A549 (cell line): Measurements from ENCODE around the gene CYP4F8. TPM values are rescaled to one million over a fixed set of nuclear protein-coding genes. Genes with fewer than 3 reads are reported as not detected.
"Not testable (repeated sequence)": the region's sequence is repeated elsewhere in the genome, so short reads cannot be mapped to it uniquely, and the experiment has no call there.

Experiments used
- ATAC-seq, 2 experiments: fragments of 200-7000 bp in 1 of 2; fragments of >200 bp in 1 of 2; cut with Nextera tagmentation in 1 of 2; cut with Tn5 transposase in 1 of 2; 3 replicates each; pipeline versions ENCODE4 v1.8.0 to v1.9.1; 2018 to 2020; ENCODE audit warnings: mild to moderate bottlenecking in 1 of 2, moderate library complexity in 1 of 2
- CTCF ChIA-PET: fragments of 300-600 bp; sonication (Branson Sonifier 250); formaldehyde crosslinking; extraction: SDS; loops from one replicate; lab custom pipeline; 2021; ENCODE audit warnings: antibody characterized with exemption, inconsistent platforms; lab: Yijun Ruan, JAX
- POLR2A ChIA-PET: fragments of 350-600 bp; formaldehyde crosslinking; extraction: SDS; loops from one replicate; lab custom pipeline; 2021; ENCODE audit warnings: antibody characterized with exemption, inconsistent platforms; lab: Yijun Ruan, JAX
- DNase-seq, 2 experiments: peaks; one replicate each; pipeline versions ENCODE4 v3.0.0 to v3.0.0-alpha.2; 2011 to 2016; ENCODE audit warnings: low read depth in 1 of 2, low spot score in 1 of 2
- FAIRE-seq: peaks from 2 replicates; lab custom pipeline; 2011; peaks lifted over from hg19 to GRCh38; lab: Jason Lieb, UNC
- H3K27ac ChIP-seq, 2 experiments: fragments of >200 bp; sonication (Bioruptor Twin); formaldehyde crosslinking; 3 replicates each; pipeline ENCODE4 v1.5.1; 2016 to 2017
- H3K4me1 ChIP-seq: fragments of >200 bp; sonication (Bioruptor Twin); formaldehyde crosslinking; 3 replicates; pipeline ENCODE4 v1.6.1; 2016
- H3K4me2 ChIP-seq: fragments of >200 bp; sonication (Bioruptor Twin); formaldehyde crosslinking; 3 replicates; pipeline ENCODE4 v1.6.1; 2016
- H3K4me3 ChIP-seq: fragments of >200 bp; sonication (Bioruptor Twin); formaldehyde crosslinking; 3 replicates; pipeline ENCODE4 v1.5.1; 2016
- H3K9me3 ChIP-seq: fragments of >200 bp; sonication (Bioruptor Twin); formaldehyde crosslinking; 3 replicates; pipeline ENCODE4 v1.6.1; 2016
- BHLHE40 ChIP-seq: IDR thresholded peaks from 2 replicates; pipeline ENCODE4 v1.6.1; 2012; ENCODE audit warnings: low read depth, low read length, inconsistent platforms
- CTCF ChIP-seq: fragments of >200 bp; sonication (Bioruptor Twin); formaldehyde crosslinking; IDR thresholded peaks from 3 replicates; pipeline ENCODE4 v1.5.1; 2016
- E2F6 ChIP-seq: IDR thresholded peaks from 2 replicates; pipeline ENCODE4 v1.6.1; 2012; ENCODE audit warnings: low read depth, borderline replicate concordance
- EP300 ChIP-seq, 2 experiments: fragments of >200 bp; sonication (Bioruptor Twin); formaldehyde crosslinking; IDR thresholded peaks; 2 replicates in 1 of 2; 3 replicates in 1 of 2; pipeline ENCODE4 v1.6.1; 2016 to 2017
- ESRRA ChIP-seq: fragments of 150-350 bp; IDR thresholded peaks from 2 replicates; pipeline ENCODE4 v1.6.1; 2014; ENCODE audit warnings: mild to moderate bottlenecking, low read length, borderline replicate concordance
- FOSB ChIP-seq: fragments of 250-450 bp; sonication (Bioruptor Pico); IDR thresholded peaks from 2 replicates; pipeline ENCODE4 v1.5.0; 2020; ENCODE audit warnings: mild to moderate bottlenecking, moderate library complexity
- FOXS1 ChIP-seq: fragments of 250-450 bp; sonication (Bioruptor Pico); IDR thresholded peaks from 2 replicates; pipeline ENCODE4 v1.5.0; 2020; ENCODE audit warnings: mild to moderate bottlenecking, moderate library complexity
- HDAC2 ChIP-seq: fragments of 200-600 bp; sonication (generic); IDR thresholded peaks from 2 replicates; pipeline ENCODE4 v1.6.1; 2016
- HES2 ChIP-seq: fragments of >200 bp; sonication (Bioruptor Twin); formaldehyde crosslinking; IDR thresholded peaks from 2 replicates; pipeline ENCODE4 v1.6.1; 2016
- HOXB5 ChIP-seq: fragments of 250-450 bp; sonication (Bioruptor Pico); IDR thresholded peaks from 2 replicates; pipeline ENCODE4 v1.5.0; 2020; ENCODE audit warnings: mild to moderate bottlenecking, moderate library complexity
- JUN ChIP-seq, 2 experiments: fragments of >200 bp; sonication (Bioruptor Twin); formaldehyde crosslinking; IDR thresholded peaks; 2 replicates in 1 of 2; 3 replicates in 1 of 2; pipeline ENCODE4 v1.6.1; 2016 to 2017
- KDM1A ChIP-seq: fragments of 200-600 bp; sonication (generic); IDR thresholded peaks from 2 replicates; pipeline ENCODE4 v1.6.1; 2016; ENCODE audit warnings: low read depth, mild to moderate bottlenecking
- KDM5A ChIP-seq: fragments of 200-600 bp; sonication (generic); IDR thresholded peaks from 2 replicates; pipeline ENCODE4 v1.6.1; 2016; ENCODE audit warnings: antibody characterized with exemption, mild to moderate bottlenecking
- MAFK ChIP-seq: fragments of 450-650 bp; IDR thresholded peaks from 2 replicates; pipeline ENCODE4 v1.6.1; 2014; ENCODE audit not compliant: partially characterized antibody
- MYC ChIP-seq: IDR thresholded peaks from 2 replicates; pipeline ENCODE4 v1.6.1; 2012; ENCODE audit warnings: mild to moderate bottlenecking, inconsistent platforms, low read length, improper control_type of control experiment, borderline replicate concordance
- NFE2L2 ChIP-seq: fragments of 150-350 bp; conservative IDR thresholded peaks from 2 replicates; pipeline ENCODE4 v1.6.1; 2014; ENCODE audit warnings: low read length
- NPAS2 ChIP-seq: fragments of 250-450 bp; sonication (Bioruptor Pico); IDR thresholded peaks from 2 replicates; pipeline ENCODE4 v1.8.0; 2022; ENCODE audit warnings: mild to moderate bottlenecking, moderate library complexity, borderline replicate concordance
- NR3C1 ChIP-seq: fragments of >200 bp; sonication (Bioruptor Twin); formaldehyde crosslinking; IDR thresholded peaks from 3 replicates; pipeline ENCODE4 v1.6.1; 2017
- PBX3 ChIP-seq: IDR thresholded peaks from 2 replicates; pipeline ENCODE4 v1.6.1; 2012
- RARB ChIP-seq: fragments of 250-450 bp; sonication (Bioruptor Pico); IDR thresholded peaks from 2 replicates; pipeline ENCODE4 v1.8.0; 2021; ENCODE audit warnings: mild to moderate bottlenecking, moderate library complexity
- RCOR1 ChIP-seq: fragments of 150-350 bp; IDR thresholded peaks from 2 replicates; pipeline ENCODE4 v1.6.1; 2014; ENCODE audit warnings: antibody characterized with exemption, low read length, low read depth
- SREBF2 ChIP-seq: fragments of 450-650 bp; IDR thresholded peaks from 2 replicates; pipeline ENCODE4 v1.6.1; 2014; ENCODE audit warnings: mild to moderate bottlenecking, moderate library complexity
- TFCP2L1 ChIP-seq: fragments of 250-450 bp; sonication (Bioruptor Pico); IDR thresholded peaks from 2 replicates; pipeline ENCODE4 v1.5.0; 2021; ENCODE audit warnings: mild to moderate bottlenecking
- ZFP36 ChIP-seq: fragments of 450-650 bp; IDR thresholded peaks from 2 replicates; pipeline ENCODE4 v1.6.1; 2014; ENCODE audit warnings: borderline replicate concordance; ENCODE audit not compliant: partially characterized antibody
- ZNF302 ChIP-seq: fragments of 250-450 bp; sonication (Bioruptor Pico); IDR thresholded peaks from 2 replicates; pipeline ENCODE4 v1.9.0; 2021; ENCODE audit warnings: inconsistent platforms, mild to moderate bottlenecking, moderate library complexity
- ZSCAN20 ChIP-seq: fragments of 250-450 bp; sonication (Bioruptor Pico); IDR thresholded peaks from 2 replicates; pipeline ENCODE4 v1.8.0; 2022; ENCODE audit warnings: mild to moderate bottlenecking, moderate library complexity
- WGBS: methylation state at CpG from one replicate; pipeline ENCODE4 v1.1.6; 2017; ENCODE audit errors: missing lambda C conversion rate; 5-methylcytosine and 5-hydroxymethylcytosine counted together
- polyA plus RNA-seq, 4 experiments: library from polyadenylated mRNA; depleted of rRNA in 3 of 4; stranded (reverse); fragments of >200 nt; fragmentation: RNase III in 1 of 4; extraction: RNeasy Plus Mini Kit Qiagen cat#74134 plus additional on column Dnase treatment in 1 of 4; gene quantifications; 2 replicates in 3 of 4; 3 replicates in 1 of 4; pipeline ENCODE4 v1.2.3, GENCODE V29; 2011 to 2017

Gene CYP4F8
- polyA plus RNA-seq, 2 of the 4 experiments (the other 2 are of a cell fraction), result not detected

GRCh38 chr19:15595069-15595468, 19.9 kb upstream of the CYP4F8 start:
- H3K4me1 ChIP-seq, result no peaks in the 10 kb centered on the region
- DNase-seq (no peak), ATAC-seq (no peak), FAIRE-seq (no peak)
- under 1% methylated on average over 6 of the region's 6 CpGs for WGBS
- TF ChIP-seq FOXS1, result no peak
- POLR2A ChIA-PET, result no interaction called here
- no peaks in the 10 kb centered on the region for H3K9me3 ChIP-seq
- no peak overlapping the region for H3K27ac ChIP-seq
- H3K4me3 ChIP-seq, result no peak overlapping the region
- CTCF ChIA-PET, result no interaction called here
- no peak overlapping the region for H3K4me2 ChIP-seq

GRCh38 chr19:15607978-15608925, 6.8 kb upstream of the CYP4F8 start:
- ATAC-seq, H3K9me3 ChIP-seq, CTCF ChIA-PET, H3K4me1 ChIP-seq, H3K4me3 ChIP-seq, H3K27ac ChIP-seq, DNase-seq, H3K4me2 ChIP-seq, FAIRE-seq: not testable (repeated sequence)
- 70% methylated on average over 18 of the region's 27 CpGs for WGBS
- POLR2A ChIA-PET, result interaction anchor here (0.6 kb wide), 1 partner anchor 473 kb away, joined by 6 read pairs; no protein-coding TSS in a partner anchor

GRCh38 chr19:15609261-15609660, 5.8 kb upstream of the CYP4F8 start:
- WGBS, result 29% methylated on average over 7 of the region's 8 CpGs
- ChIA-PET POLR2A (no interaction called here), CTCF (interaction anchor here (1.6 kb wide), 1 partner anchor 20 kb away, joined by 7 read pairs; no protein-coding TSS in a partner anchor)
- H3K4me1 ChIP-seq, result no peaks in the 10 kb centered on the region
- no peak for TF ChIP-seq KDM5A
- TF ChIP-seq E2F6, result no peak
- TF ChIP-seq FOXS1, result no peak
- TF ChIP-seq RARB (CRISPR knock-in tag), result no peak
- TF ChIP-seq NPAS2 (CRISPR knock-in tag), result no peak
- no peak for TF ChIP-seq NR3C1
- TF ChIP-seq TFCP2L1 (CRISPR knock-in tag), result no peak
- TF ChIP-seq HDAC2, result no peak
- TF ChIP-seq JUN (IDR thresholded peaks at IDR 0.05), result no peak
- TF ChIP-seq ZSCAN20 (CRISPR knock-in tag), result no peak
- TF ChIP-seq KDM1A, result no peak
- TF ChIP-seq SREBF2, result no peak
- no peak overlapping the region for H3K27ac ChIP-seq
- H3K4me3 ChIP-seq, result no peak overlapping the region
- ATAC-seq (no peak), FAIRE-seq (no peak), DNase-seq (no peak)
- H3K9me3 ChIP-seq, result no peaks in the 10 kb centered on the region
- H3K4me2 ChIP-seq, result no peak overlapping the region

- ATAC-seq, result no peak
- no peaks in the 10 kb centered on the region for H3K9me3 ChIP-seq
- WGBS, result 8% methylated on average over 5 of the region's 5 CpGs
- H3K4me1 ChIP-seq, result no peaks in the 10 kb centered on the region
- FAIRE-seq, result no peak
- CTCF ChIA-PET, result no interaction called here
- DNase-seq, result no peak
- POLR2A ChIA-PET, result no interaction called here
- H3K27ac ChIP-seq, result no peak overlapping the region
- H3K4me2 ChIP-seq, result no peak overlapping the region
- H3K4me3 ChIP-seq, result no peak overlapping the region
- TF ChIP-seq E2F6 (no peak), RCOR1 (no peak), ESRRA (no peak), FOXS1 (no peak), ZNF302 (no peak), KDM5A (no peak), EP300 (IDR thresholded peaks at IDR 0.05) (no peak), FOSB (CRISPR knock-in tag) (no peak), HOXB5 (CRISPR knock-in tag) (no peak), ZFP36 (no peak), CTCF (no peak), KDM1A (no peak), ZSCAN20 (CRISPR knock-in tag) (no peak), NFE2L2 (no peak), HES2 (no peak), BHLHE40 (no peak), PBX3 (no peak), MYC (no peak), MAFK (no peak)
Observed at GRCh38 chr19:15612342-15612741, 2.7 kb upstream of the CYP4F8 start.
